Neural progenitor cell (in vitro differentiated cells): ENCODE data around the gene TOB2. TPM values are rescaled to one million over a fixed set of nuclear protein-coding genes. Genes with fewer than 3 reads are reported as not detected.
"Not testable (repeated sequence)": the region's sequence is repeated elsewhere in the genome, so short reads cannot be mapped to it uniquely, and the experiment has no call there.

ENCODE experiments used
- DNase-seq: peaks from one replicate; pipeline ENCODE4 v3.0.0-alpha.2; 2016; ENCODE audit warnings: low spot score
- H2AFZ ChIP-seq: fragments of 200-600 bp; sonication (generic); replicated peaks from 2 replicates; pipeline ENCODE4 v1.6.1; 2016; ENCODE audit warnings: antibody characterized with exemption
- H3F3A ChIP-seq: fragments of 200-600 bp; sonication (generic); 2 replicates; pipeline ENCODE4 v1.6.1; 2016; ENCODE audit warnings: antibody characterized with exemption, low read depth
- H3K27ac ChIP-seq: fragments of 200-600 bp; sonication (generic); 2 replicates; pipeline ENCODE4 v1.5.1; 2016; ENCODE audit warnings: mild to moderate bottlenecking
- H3K27me3 ChIP-seq: fragments of 200-600 bp; sonication (generic); 2 replicates; pipeline ENCODE4 v1.6.1; 2016; ENCODE audit warnings: mild to moderate bottlenecking, moderate library complexity
- H3K36me3 ChIP-seq: fragments of 200-600 bp; sonication (generic); 2 replicates; pipeline ENCODE4 v1.5.1; 2016
- H3K4me1 ChIP-seq: fragments of 200-600 bp; sonication (generic); 2 replicates; pipeline ENCODE4 v1.6.1; 2016; ENCODE audit warnings: mixed run types
- H3K4me2 ChIP-seq: fragments of 200-600 bp; sonication (generic); 2 replicates; pipeline ENCODE4 v1.6.1; 2016
- H3K4me3 ChIP-seq: fragments of 200-600 bp; sonication (generic); 2 replicates; pipeline ENCODE4 v1.5.1; 2016
- H3K79me2 ChIP-seq: fragments of 200-600 bp; sonication (generic); 2 replicates; pipeline ENCODE4 v1.6.1; 2016; ENCODE audit warnings: low read depth
- H3K9ac ChIP-seq: fragments of 200-600 bp; sonication (generic); 2 replicates; pipeline ENCODE4 v1.6.1; 2016
- H3K9me3 ChIP-seq: fragments of 200-600 bp; sonication (generic); 2 replicates; pipeline ENCODE4 v1.5.1; 2016; ENCODE audit warnings: low read depth
- H4K20me1 ChIP-seq: fragments of 200-600 bp; sonication (generic); 2 replicates; pipeline ENCODE4 v1.6.1; 2016; ENCODE audit warnings: low read depth
- H3K27ac Mint-ChIP-seq: 3 replicates; pipeline ENCODE4 v1.8.0; 2021; ENCODE audit warnings: mixed read lengths
- H3K27me3 Mint-ChIP-seq: 2 replicates; pipeline ENCODE4 v1.8.0; 2022; ENCODE audit warnings: low read depth, mild to moderate bottlenecking, inconsistent platforms, moderate library complexity, mixed read lengths; ENCODE audit not compliant: insufficient read depth
- H3K36me3 Mint-ChIP-seq: 3 replicates; pipeline ENCODE4 v1.8.0; 2021; ENCODE audit warnings: mixed read lengths
- H3K4me1 Mint-ChIP-seq: 3 replicates; pipeline ENCODE4 v1.8.0; 2021; ENCODE audit warnings: mixed read lengths
- H3K4me3 Mint-ChIP-seq: 3 replicates; pipeline ENCODE4 v1.8.0; 2021; ENCODE audit warnings: mild to moderate bottlenecking, moderate library complexity, mixed read lengths
- H3K9me3 Mint-ChIP-seq: 3 replicates; pipeline ENCODE4 v1.8.0; 2020; ENCODE audit warnings: mixed read lengths
- EZH2 ChIP-seq: fragments of 200-600 bp; sonication (generic); IDR thresholded peaks from 2 replicates; pipeline ENCODE4 v1.6.1; 2017; ENCODE audit warnings: antibody characterized with exemption, mild to moderate bottlenecking, moderate library complexity
- EZH2phosphoT487 ChIP-seq: fragments of 200-600 bp; sonication (generic); IDR thresholded peaks from 2 replicates; pipeline ENCODE4 v1.6.1; 2017; ENCODE audit warnings: antibody characterized with exemption
- total RNA-seq: library from RNA; depleted of rRNA; stranded (reverse); fragments of >200 nt; gene quantifications from 2 replicates; pipeline ENCODE4 v1.2.3, GENCODE V29; 2015; ENCODE audit warnings: low replicate concordance
- TF ChIP-seq, protein P1 (sequence below): fragments of 200-600 bp; sonication (generic); IDR thresholded peaks from 2 replicates; pipeline ENCODE4 v1.5.1; 2017; ENCODE audit warnings: antibody characterized with exemption, mild to moderate bottlenecking

Gene TOB2
- total RNA-seq, 1 donor from 2014 or later = 23.4 TPM

DNA sequence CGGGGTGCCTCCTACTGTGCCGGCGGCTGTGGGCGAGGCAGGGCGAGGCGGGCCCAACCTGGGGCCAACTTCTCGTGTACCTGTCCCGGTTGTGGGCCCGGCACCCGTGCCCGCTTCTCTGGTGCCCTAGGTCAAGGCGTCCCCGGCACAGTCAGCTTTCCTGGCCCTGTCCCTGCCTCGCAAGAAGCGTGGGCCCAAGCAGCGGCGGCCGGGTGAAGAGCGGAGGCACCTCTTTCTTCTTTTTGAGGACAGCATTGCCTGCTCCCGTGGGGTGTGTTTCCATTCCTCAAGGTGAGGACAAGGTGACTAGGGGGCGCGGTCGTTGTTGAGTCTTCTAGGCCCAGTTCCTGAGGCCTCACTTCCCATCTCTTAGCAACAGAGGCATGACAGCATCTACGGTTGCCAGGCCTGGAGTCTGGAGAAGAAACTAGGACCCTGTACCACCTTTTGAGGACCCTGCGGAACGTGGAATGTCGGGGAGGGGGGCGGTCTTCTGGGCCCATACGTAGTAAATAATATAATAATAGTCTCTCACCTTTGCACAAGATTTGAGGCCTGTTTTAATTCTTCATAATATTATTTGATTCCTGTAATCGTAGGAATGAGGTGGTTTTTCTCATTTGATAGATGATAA is 22.7 kb upstream of the TOB2 start:
- Mint-ChIP-seq H3K4me1 (peaks cover 32% of the 10 kb centered on the region), H3K27ac (peak overlapping the region; percentile 76), H3K9me3 (no peaks in the 10 kb centered on the region), H3K27me3 (peaks cover 6% of the 10 kb centered on the region), H3K4me3 (peak overlapping the region; percentile 95), H3K36me3 (peaks cover 14% of the 10 kb centered on the region)
- Histone ChIP-seq H3K4me3 (peak overlapping the region; percentile 96), H3K4me1 (peaks cover 17% of the 10 kb centered on the region), H3K27ac (peak overlapping the region; percentile 79), H3K9ac (peak overlapping the region; percentile 97), H3K27me3 (no peaks in the 10 kb centered on the region), H3K36me3 (peaks cover 12% of the 10 kb centered on the region), H3F3A (peaks cover 38% of the 10 kb centered on the region), H4K20me1 (peaks cover 4% of the 10 kb centered on the region), H3K4me2 (peak overlapping the region; percentile 98), H2AFZ (peak overlapping the region; percentile 99), H3K79me2 (peaks cover 93% of the 10 kb centered on the region), H3K9me3 (no peaks in the 10 kb centered on the region)
- DNase-seq = peak; percentile 55
- TF ChIP-seq EZH2phosphoT487 = no peak
- TF ChIP-seq EZH2 = no peak
- TF ChIP-seq, protein P1, sequence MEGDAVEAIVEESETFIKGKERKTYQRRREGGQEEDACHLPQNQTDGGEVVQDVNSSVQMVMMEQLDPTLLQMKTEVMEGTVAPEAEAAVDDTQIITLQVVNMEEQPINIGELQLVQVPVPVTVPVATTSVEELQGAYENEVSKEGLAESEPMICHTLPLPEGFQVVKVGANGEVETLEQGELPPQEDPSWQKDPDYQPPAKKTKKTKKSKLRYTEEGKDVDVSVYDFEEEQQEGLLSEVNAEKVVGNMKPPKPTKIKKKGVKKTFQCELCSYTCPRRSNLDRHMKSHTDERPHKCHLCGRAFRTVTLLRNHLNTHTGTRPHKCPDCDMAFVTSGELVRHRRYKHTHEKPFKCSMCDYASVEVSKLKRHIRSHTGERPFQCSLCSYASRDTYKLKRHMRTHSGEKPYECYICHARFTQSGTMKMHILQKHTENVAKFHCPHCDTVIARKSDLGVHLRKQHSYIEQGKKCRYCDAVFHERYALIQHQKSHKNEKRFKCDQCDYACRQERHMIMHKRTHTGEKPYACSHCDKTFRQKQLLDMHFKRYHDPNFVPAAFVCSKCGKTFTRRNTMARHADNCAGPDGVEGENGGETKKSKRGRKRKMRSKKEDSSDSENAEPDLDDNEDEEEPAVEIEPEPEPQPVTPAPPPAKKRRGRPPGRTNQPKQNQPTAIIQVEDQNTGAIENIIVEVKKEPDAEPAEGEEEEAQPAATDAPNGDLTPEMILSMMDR = no peak

DNA sequence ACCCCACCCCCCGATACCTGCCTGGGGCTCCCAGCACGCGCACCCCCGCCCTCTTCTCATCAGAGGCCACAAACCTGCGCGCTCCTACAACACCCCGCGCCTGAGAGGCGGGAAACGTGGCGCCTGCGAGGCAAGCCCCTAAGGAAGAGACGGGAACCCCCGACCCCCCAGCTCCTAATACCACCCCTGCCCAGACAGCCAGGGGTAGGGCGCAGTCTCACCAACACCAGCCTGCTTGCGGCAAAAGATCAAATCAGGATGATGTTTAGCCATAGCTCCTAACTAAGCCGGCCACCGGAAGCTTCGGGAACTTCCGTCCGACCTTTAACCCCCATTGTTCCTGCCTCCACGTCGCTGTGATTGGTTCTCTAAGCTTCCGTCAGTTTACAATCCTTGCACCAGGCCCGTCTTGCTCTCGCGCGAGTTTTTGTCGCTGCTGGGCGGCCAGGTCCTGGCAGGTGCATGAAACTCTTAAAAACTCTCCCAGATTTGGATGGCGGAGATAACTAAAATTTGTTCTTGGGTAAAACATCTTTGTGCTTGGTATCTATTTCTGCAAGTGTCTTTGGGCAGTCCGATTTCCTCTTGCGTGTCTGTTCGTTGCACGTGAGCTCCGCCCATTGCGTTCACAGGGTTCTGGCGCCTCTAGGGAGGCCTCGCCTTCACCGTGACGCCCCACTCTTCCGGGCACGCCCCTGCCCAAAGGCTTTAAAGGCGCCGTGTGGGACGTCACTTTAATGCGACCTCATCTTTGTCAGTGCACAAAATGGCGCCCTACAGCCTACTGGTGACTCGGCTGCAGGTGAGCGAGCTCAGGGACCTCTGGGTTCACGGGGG is 22.0 kb upstream of the TOB2 start, which contains the start of the genes ACO2 and PHF5A:
TSS of gene ACO2 (plus strand) at position 737 of the 837 bp plus-strand sequence. CDS start at position 767, 30 bp downstream.
TSS of gene PHF5A (minus strand) at position 312 of the 837 bp plus-strand sequence. CDS start at position 273, 39 bp downstream.
- H3K4me3 Mint-ChIP-seq = peak within 1 kb of the TSS; percentile 95
- TF ChIP-seq, protein P1 = no peak
- TF ChIP-seq EZH2 (no peak), EZH2phosphoT487 (no peak)

GRCh38 chr22:41461901-41462300 is 15.3 kb upstream of the TOB2 start:
- Histone ChIP-seq H3K9ac (no peak overlapping the region), H3K4me1 (no peaks in the 10 kb centered on the region), H3K4me3 (no peak overlapping the region), H3K27me3 (no peaks in the 10 kb centered on the region), H4K20me1 (no peaks in the 10 kb centered on the region), H2AFZ (no peak overlapping the region), H3K27ac (no peak overlapping the region), H3K9me3 (no peaks in the 10 kb centered on the region), H3K36me3 (peaks cover 15% of the 10 kb centered on the region), H3F3A (peaks cover 46% of the 10 kb centered on the region), H3K79me2 (peaks cover 31% of the 10 kb centered on the region), H3K4me2 (no peak overlapping the region)
- Mint-ChIP-seq H3K4me3 (no peak overlapping the region), H3K27ac (no peak overlapping the region), H3K9me3 (no peaks in the 10 kb centered on the region), H3K36me3 (peaks cover 22% of the 10 kb centered on the region), H3K27me3 (no peaks in the 10 kb centered on the region), H3K4me1 (no peaks in the 10 kb centered on the region)
- DNase-seq = no peak
- TF ChIP-seq EZH2phosphoT487 (no peak), EZH2 (no peak)
- TF ChIP-seq, protein P1 = no peak

More for the DNA sequence above, 22.0 kb upstream of the TOB2 start, which contains the start of the genes ACO2 and PHF5A:
- H4K20me1 ChIP-seq = peaks cover 4% of the 10 kb centered on the region
- peaks cover 17% of the 10 kb centered on the region for H3K4me1 ChIP-seq
- peaks cover 16% of the 10 kb centered on the region for H3K36me3 ChIP-seq
- Mint-ChIP-seq H3K9me3 (no peaks in the 10 kb centered on the region), H3K27ac (peak within 1 kb of the TSS; percentile 100), H3K27me3 (peaks cover 6% of the 10 kb centered on the region), H3K4me1 (peaks cover 30% of the 10 kb centered on the region), H3K36me3 (peaks cover 19% of the 10 kb centered on the region)
- H3F3A ChIP-seq = peaks cover 43% of the 10 kb centered on the region
- peak within 1 kb of the TSS; percentile 99 for H2AFZ ChIP-seq
- peak; percentile 99 for DNase-seq
- H3K4me3 ChIP-seq = peak within 1 kb of the TSS; percentile 96
- peak within 1 kb of the TSS; percentile 97 for H3K9ac ChIP-seq
- no peaks in the 10 kb centered on the region for H3K9me3 ChIP-seq
- peak within 1 kb of the TSS; percentile 96 for H3K27ac ChIP-seq
- H3K4me2 ChIP-seq = peak within 1 kb of the TSS; percentile 98
- no peaks in the 10 kb centered on the region for H3K27me3 ChIP-seq
- peaks cover 93% of the 10 kb centered on the region for H3K79me2 ChIP-seq

GRCh38 chr22:41460071-41460470 is 13.5 kb upstream of the TOB2 start:
- not testable (repeated sequence) for H3K27ac ChIP-seq, H3K27me3 Mint-ChIP-seq, H3K9ac ChIP-seq, DNase-seq, H3K9me3 Mint-ChIP-seq, H4K20me1 ChIP-seq, H3K9me3 ChIP-seq, H3K4me3 Mint-ChIP-seq, H3K4me2 ChIP-seq, H3K4me3 ChIP-seq, H3K4me1 ChIP-seq, H3K4me1 Mint-ChIP-seq, H3K27me3 ChIP-seq, H2AFZ ChIP-seq, H3K27ac Mint-ChIP-seq
- Histone ChIP-seq H3K79me2 (peaks cover 12% of the 10 kb centered on the region), H3K36me3 (peaks cover 14% of the 10 kb centered on the region), H3F3A (peaks cover 35% of the 10 kb centered on the region)
- peaks cover 21% of the 10 kb centered on the region for H3K36me3 Mint-ChIP-seq
